ENCODE measurements around the gene SLC6A5. TPM values are rescaled to one million over a fixed set of nuclear protein-coding genes. Genes with fewer than 3 reads are reported as not detected.

The SLC6A5 gene
- total RNA-seq, 4 donors from 2014 or later, result not detected

- intact Hi-C loops (cut with DNase I), result no loop called here
- TF ChIP-seq POLR2A (IDR thresholded peaks at IDR 0.05) (no peak), CTCF (IDR thresholded peaks at IDR 0.05) (no peak)
- no peaks in the 10 kb centered on the region for H3K9me3 ChIP-seq
- no peak overlapping the region for H3K27ac ChIP-seq
- WGBS, 2 donors, result 66 to 74% methylated on average over 3 of the region's 3 CpGs
- DNase-seq, result no peak
- H3K36me3 ChIP-seq, result no peaks in the 10 kb centered on the region
- H3K4me1 ChIP-seq, result no peaks in the 10 kb centered on the region
- H3K27me3 ChIP-seq, result peaks cover 0 to 8% (median 0%) of the 10 kb centered on the region in 4 donors
- H3K4me3 ChIP-seq, result no peak overlapping the region
Observed at GRCh38 chr11:20627026-20627425, 27.6 kb downstream of the SLC6A5 start.

- no peaks in the 10 kb centered on the region for H3K36me3 ChIP-seq
- H3K9me3 ChIP-seq, result no peaks in the 10 kb centered on the region
- H3K27ac ChIP-seq, result no peak overlapping the region
- H3K4me1 ChIP-seq, result no peaks in the 10 kb centered on the region
- TF ChIP-seq CTCF (IDR thresholded peaks at IDR 0.05) (no peak), POLR2A (IDR thresholded peaks at IDR 0.05) (no peak)
- no peak overlapping the region for H3K4me3 ChIP-seq
- 26 to 73% methylated on average over 3 of the region's 3 CpGs for WGBS, 2 donors
- H3K27me3 ChIP-seq, result peaks cover 0 to 8% (median 0%) of the 10 kb centered on the region in 4 donors
- no peak for DNase-seq
- intact Hi-C loops (cut with DNase I), result no loop called here
Observed at GRCh38 chr11:20627701-20628100, 28.3 kb downstream of the SLC6A5 start.

- DNase-seq, result no peak
- Histone ChIP-seq H3K27ac (no peak overlapping the region), H3K4me3 (no peak overlapping the region), H3K9me3 (no peaks in the 10 kb centered on the region), H3K4me1 (no peaks in the 10 kb centered on the region), H3K36me3 (no peaks in the 10 kb centered on the region), H3K27me3 (peaks cover 0 to 13% (median 0%) of the 10 kb centered on the region in 4 donors)
- intact Hi-C loops (cut with DNase I), result no loop called here
- no peak for TF ChIP-seq POLR2A (IDR thresholded peaks at IDR 0.05)
- 53 to 60% methylated on average over 3 to 4 of the region's 5 CpGs for WGBS, 2 donors
Observed at GRCh38 chr11:20631519-20632168, 32.2 kb downstream of the SLC6A5 start.

GRCh38 chr11:20632169-20632532 is 32.7 kb downstream of the SLC6A5 start:
- 38 to 42% methylated on average over 1 of the region's 1 CpG for WGBS, 2 donors
- TF ChIP-seq CTCF (IDR thresholded peaks at IDR 0.05) (no peak), POLR2A (IDR thresholded peaks at IDR 0.05) (no peak)
- no peak for DNase-seq
- H3K4me1 ChIP-seq, result no peaks in the 10 kb centered on the region
- no peaks in the 10 kb centered on the region for H3K9me3 ChIP-seq
- no peaks in the 10 kb centered on the region for H3K36me3 ChIP-seq
- H3K4me3 ChIP-seq, result no peak overlapping the region
- intact Hi-C loops (cut with DNase I), result no loop called here
- peaks cover 0 to 18% (median 0%) of the 10 kb centered on the region in 4 donors for H3K27me3 ChIP-seq
- H3K27ac ChIP-seq, result no peak overlapping the region

- no peaks in the 10 kb centered on the region for H3K9me3 ChIP-seq
- H3K4me3 ChIP-seq, result no peak overlapping the region
- DNase-seq, result no peak
- peaks cover 0 to 22% (median 0%) of the 10 kb centered on the region in 4 donors for H3K27me3 ChIP-seq
- H3K36me3 ChIP-seq, result no peaks in the 10 kb centered on the region
- no peaks in the 10 kb centered on the region for H3K4me1 ChIP-seq
- H3K27ac ChIP-seq, result no peak overlapping the region
- 84 to 100% methylated on average over 3 to 5 of the region's 5 CpGs for WGBS, 2 donors
- no peak for TF ChIP-seq CTCF (IDR thresholded peaks at IDR 0.05)
- no peak for TF ChIP-seq POLR2A (IDR thresholded peaks at IDR 0.05)
- intact Hi-C loops (cut with DNase I), result no loop called here
Observed at GRCh38 chr11:20634044-20634443, 34.6 kb downstream of the SLC6A5 start.

GRCh38 chr11:20634781-20635180 is 35.4 kb downstream of the SLC6A5 start:
- DNase-seq, result no peak
- WGBS, 2 donors, result 59 to 66% methylated on average over 7 of the region's 7 CpGs
- no peak for TF ChIP-seq POLR2A (IDR thresholded peaks at IDR 0.05)
- no peak for TF ChIP-seq CTCF (IDR thresholded peaks at IDR 0.05)
- no peaks in the 10 kb centered on the region for H3K9me3 ChIP-seq
- H3K27ac ChIP-seq, result no peak overlapping the region
- H3K4me1 ChIP-seq, result no peaks in the 10 kb centered on the region
- H3K36me3 ChIP-seq, result no peaks in the 10 kb centered on the region
- H3K27me3 ChIP-seq, result peaks cover 0 to 27% (median 0%) of the 10 kb centered on the region in 4 donors
- H3K4me3 ChIP-seq, result no peak overlapping the region
- intact Hi-C loops (cut with DNase I), result no loop called here
